OCI-LY1 (cell line): ENCODE measurements around the gene FAM53B.

Experiments used
- H2AFZ ChIP-seq: fragments of 200-600 bp; sonication (generic), shearing (Covaris generic); 2 replicates; pipeline ENCODE4 v1.6.0; 2014; ENCODE audit warnings: antibody characterized with exemption, mild to moderate bottlenecking, low read length
- H3F3A ChIP-seq: fragments of 200-600 bp; sonication (generic), shearing (Covaris generic); 2 replicates; pipeline ENCODE4 v1.6.0; 2014; ENCODE audit warnings: mild to moderate bottlenecking, antibody characterized with exemption, low read length, moderate library complexity; ENCODE audit not compliant: insufficient read depth
- H3K27ac ChIP-seq: fragments of 200-600 bp; sonication (generic); 2 replicates; pipeline ENCODE4 v1.5.1; 2014; ENCODE audit warnings: low read length, mixed run types, mild to moderate bottlenecking, low read depth; ENCODE audit not compliant: poor library complexity, severe bottlenecking
- H3K27me3 ChIP-seq: fragments of 200-600 bp; sonication (generic); 2 replicates; pipeline ENCODE4 v1.6.0; 2014; ENCODE audit warnings: antibody characterized with exemption, mild to moderate bottlenecking, low read length, moderate library complexity; ENCODE audit not compliant: insufficient read depth
- H3K36me3 ChIP-seq: fragments of 200-600 bp; sonication (generic); 2 replicates; pipeline ENCODE4 v1.6.1; 2014; ENCODE audit warnings: mild to moderate bottlenecking, antibody characterized with exemption, low read length, moderate library complexity, mixed read lengths; ENCODE audit not compliant: insufficient read depth
- H3K4me1 ChIP-seq: fragments of 200-600 bp; sonication (generic); 2 replicates; pipeline ENCODE4 v1.5.1; 2014; ENCODE audit warnings: mild to moderate bottlenecking, low read length, moderate library complexity; ENCODE audit not compliant: insufficient read depth, severe bottlenecking
- H3K4me2 ChIP-seq: fragments of 200-600 bp; sonication (generic), shearing (Covaris generic); 2 replicates; pipeline ENCODE4 v1.6.1; 2014; ENCODE audit warnings: low read length
- H3K4me3 ChIP-seq: fragments of 200-600 bp; sonication (generic); 2 replicates; pipeline ENCODE4 v1.5.1; 2014; ENCODE audit warnings: low read length, low read depth, mild to moderate bottlenecking, mixed read lengths; ENCODE audit not compliant: poor library complexity, severe bottlenecking
- H3K79me2 ChIP-seq: fragments of 200-600 bp; shearing (Covaris generic); 2 replicates; pipeline ENCODE4 v1.6.1; 2016; ENCODE audit warnings: mixed run types, low read length, mixed read lengths; ENCODE audit not compliant: insufficient read depth
- H3K9ac ChIP-seq: fragments of 200-600 bp; sonication (generic), shearing (Covaris generic); 2 replicates; pipeline ENCODE4 v1.6.1; 2014; ENCODE audit warnings: mild to moderate bottlenecking, low read length, mixed read lengths
- H3K9me2 ChIP-seq: fragments of 200-600 bp; sonication (generic), shearing (Covaris generic); 2 replicates; pipeline ENCODE4 v1.6.1; 2014; ENCODE audit warnings: low read depth, mild to moderate bottlenecking, low read length, mixed read lengths
- H3K9me3 ChIP-seq: fragments of 200-600 bp; shearing (Covaris generic); 2 replicates; pipeline ENCODE4 v1.6.1; 2014; ENCODE audit warnings: low read length, mixed read lengths
- H4K20me1 ChIP-seq: fragments of 200-600 bp; sonication (generic), shearing (Covaris generic); 2 replicates; pipeline ENCODE4 v1.6.0; 2016; ENCODE audit warnings: mild to moderate bottlenecking, low read length; ENCODE audit not compliant: insufficient read depth
- EZH2 ChIP-seq: fragments of 200-600 bp; sonication (generic), shearing (Covaris generic); IDR thresholded peaks from 2 replicates; pipeline ENCODE4 v1.8.0; 2017; ENCODE audit warnings: borderline replicate concordance, mixed run types, mild to moderate bottlenecking, antibody characterized with exemption, low read length, moderate library complexity, mixed read lengths
- TF ChIP-seq, protein P1 (sequence below): fragments of 200-600 bp; sonication (generic), shearing (Covaris generic); IDR thresholded peaks from 2 replicates; pipeline ENCODE4 v1.5.1; 2017; ENCODE audit warnings: mild to moderate bottlenecking, antibody characterized with exemption, low read length, moderate library complexity, mixed read lengths

The FAM53B gene

DNA sequence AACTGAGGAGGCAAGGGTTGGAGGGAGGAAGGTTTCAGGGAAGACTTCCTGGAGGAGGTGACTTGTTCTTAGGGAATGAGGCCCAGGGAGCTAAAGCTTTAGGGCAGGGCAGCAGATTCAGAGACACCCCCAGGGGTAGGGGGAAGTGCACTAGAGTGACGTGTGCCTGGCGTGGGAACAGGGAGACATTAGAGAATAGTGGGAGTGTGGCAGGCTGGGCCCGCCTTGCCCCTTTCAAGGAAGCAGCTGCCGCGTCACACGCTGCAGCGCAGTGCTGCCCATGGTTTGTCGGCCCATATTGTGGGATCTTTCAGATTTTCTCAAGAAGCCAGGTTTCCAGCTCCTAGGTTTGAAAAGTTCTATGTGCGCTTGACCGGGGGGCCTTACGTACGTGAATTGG lies 143.2 kb downstream of the FAM53B start:
- H3K4me1 ChIP-seq = peaks cover 94% of the 10 kb centered on the region
- H3K36me3 ChIP-seq = no peaks in the 10 kb centered on the region
- no peaks in the 10 kb centered on the region for H3K9me3 ChIP-seq
- peak overlapping the region; percentile 40; the same call in 1 of the 2 replicates for H3K9ac ChIP-seq
- no peaks in the 10 kb centered on the region for H4K20me1 ChIP-seq
- H3K4me3 ChIP-seq = no peak overlapping the region
- no peak overlapping the region for H2AFZ ChIP-seq
- peak overlapping the region; percentile 22; the same call in 1 of the 2 replicates for H3K4me2 ChIP-seq
- no peak for TF ChIP-seq EZH2
- TF ChIP-seq, protein P1, sequence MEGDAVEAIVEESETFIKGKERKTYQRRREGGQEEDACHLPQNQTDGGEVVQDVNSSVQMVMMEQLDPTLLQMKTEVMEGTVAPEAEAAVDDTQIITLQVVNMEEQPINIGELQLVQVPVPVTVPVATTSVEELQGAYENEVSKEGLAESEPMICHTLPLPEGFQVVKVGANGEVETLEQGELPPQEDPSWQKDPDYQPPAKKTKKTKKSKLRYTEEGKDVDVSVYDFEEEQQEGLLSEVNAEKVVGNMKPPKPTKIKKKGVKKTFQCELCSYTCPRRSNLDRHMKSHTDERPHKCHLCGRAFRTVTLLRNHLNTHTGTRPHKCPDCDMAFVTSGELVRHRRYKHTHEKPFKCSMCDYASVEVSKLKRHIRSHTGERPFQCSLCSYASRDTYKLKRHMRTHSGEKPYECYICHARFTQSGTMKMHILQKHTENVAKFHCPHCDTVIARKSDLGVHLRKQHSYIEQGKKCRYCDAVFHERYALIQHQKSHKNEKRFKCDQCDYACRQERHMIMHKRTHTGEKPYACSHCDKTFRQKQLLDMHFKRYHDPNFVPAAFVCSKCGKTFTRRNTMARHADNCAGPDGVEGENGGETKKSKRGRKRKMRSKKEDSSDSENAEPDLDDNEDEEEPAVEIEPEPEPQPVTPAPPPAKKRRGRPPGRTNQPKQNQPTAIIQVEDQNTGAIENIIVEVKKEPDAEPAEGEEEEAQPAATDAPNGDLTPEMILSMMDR = no peak
- no peaks in the 10 kb centered on the region for H3K9me2 ChIP-seq
- H3K27ac ChIP-seq = peak overlapping the region; percentile 97
- H3K27me3 ChIP-seq = no peaks in the 10 kb centered on the region
- no peaks in the 10 kb centered on the region for H3F3A ChIP-seq
- no peaks in the 10 kb centered on the region for H3K79me2 ChIP-seq

GRCh38 chr10:124600051-124600880 lies 143.9 kb downstream of the FAM53B start:
- Histone ChIP-seq H3K27me3 (no peaks in the 10 kb centered on the region), H3K27ac (peak overlapping the region; percentile 97), H3K9me3 (no peaks in the 10 kb centered on the region), H3K9me2 (no peaks in the 10 kb centered on the region), H3K36me3 (no peaks in the 10 kb centered on the region), H3K79me2 (no peaks in the 10 kb centered on the region), H3K4me2 (peak overlapping the region; percentile 22; the same call in 1 of the 2 replicates), H3K9ac (peak overlapping the region; percentile 40; the same call in 1 of the 2 replicates), H3K4me1 (peaks cover 86% of the 10 kb centered on the region), H4K20me1 (no peaks in the 10 kb centered on the region), H3K4me3 (no peak overlapping the region), H2AFZ (no peak overlapping the region), H3F3A (no peaks in the 10 kb centered on the region)
- TF ChIP-seq, protein P1 = no peak
- no peak for TF ChIP-seq EZH2

DNA sequence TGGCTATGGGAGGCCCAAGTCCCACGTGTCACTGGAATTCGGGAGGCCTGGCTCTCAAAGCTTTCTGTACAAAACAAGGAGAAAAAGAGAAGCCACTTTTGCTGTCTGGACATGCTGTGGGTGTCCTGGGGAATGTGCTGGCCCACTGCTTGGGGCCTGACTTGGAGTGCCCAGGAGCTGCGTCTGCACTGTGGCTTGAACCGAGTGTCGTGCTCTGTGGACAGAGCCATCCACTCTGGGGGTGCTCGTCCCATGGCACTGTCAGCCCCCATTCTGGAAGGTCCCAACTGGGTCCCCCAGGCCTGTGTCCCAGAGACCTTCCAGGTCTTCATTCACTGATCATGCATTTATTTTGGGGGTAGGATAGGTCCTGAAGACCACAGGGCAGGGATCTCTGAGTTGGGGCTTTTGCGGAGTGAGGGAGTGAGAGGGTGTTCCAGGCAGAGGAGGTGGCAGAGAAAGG lies 144.6 kb downstream of the FAM53B start:
- H3K27me3 ChIP-seq = no peaks in the 10 kb centered on the region
- H3K4me1 ChIP-seq = peaks cover 80% of the 10 kb centered on the region
- H3K9ac ChIP-seq = peak overlapping the region; percentile 40; the same call in 1 of the 2 replicates
- TF ChIP-seq EZH2 = no peak
- TF ChIP-seq, protein P1 = no peak
- H3K9me3 ChIP-seq = no peaks in the 10 kb centered on the region
- H3K4me2 ChIP-seq = no peak overlapping the region
- H3K4me3 ChIP-seq = no peak overlapping the region
- H3K36me3 ChIP-seq = no peaks in the 10 kb centered on the region
- H2AFZ ChIP-seq = no peak overlapping the region
- no peaks in the 10 kb centered on the region for H3F3A ChIP-seq
- no peaks in the 10 kb centered on the region for H4K20me1 ChIP-seq
- no peaks in the 10 kb centered on the region for H3K9me2 ChIP-seq
- H3K79me2 ChIP-seq = no peaks in the 10 kb centered on the region
- H3K27ac ChIP-seq = peak overlapping the region; percentile 97
